Measurements from ENCODE around the gene RELL2.

The RELL2 gene

GRCh38 chr5:141680178-141680577, 43.4 kb downstream of the RELL2 start:
- no peaks in the 10 kb centered on the region for H3K79me2 ChIP-seq (ENCODE audit: control insufficient read depth, low read length)
- no peaks in the 10 kb centered on the region for H3K9me3 ChIP-seq (ENCODE audit: control insufficient read depth, insufficient read depth, low read length)
- peaks cover 15% of the 10 kb centered on the region for H3K4me1 ChIP-seq (ENCODE audit: control insufficient read depth, low read length)
- no peak overlapping the region for H3K4me3 ChIP-seq (ENCODE audit: low read length)
- no peaks in the 10 kb centered on the region for H3F3A ChIP-seq (ENCODE audit: control insufficient read depth, insufficient read depth)
- no peaks in the 10 kb centered on the region for H4K20me1 ChIP-seq (ENCODE audit: control insufficient read depth, insufficient read depth, low read depth, low read length)
- TF ChIP-seq EZH2phosphoT487 (IDR thresholded peaks at IDR 0.05; ENCODE audit: borderline replicate concordance, low read length) (no peak), CTCF (IDR thresholded peaks at IDR 0.05; ENCODE audit: low read depth, low read length, poor library complexity, severe bottlenecking) (no peak)
- no peaks in the 10 kb centered on the region for H3K36me3 ChIP-seq (ENCODE audit: control insufficient read depth, low read length)
- peaks cover 36% of the 10 kb centered on the region for H3K27me3 ChIP-seq (ENCODE audit: control insufficient read depth, low read length)
- no peak overlapping the region for H3K27ac ChIP-seq (ENCODE audit: low read depth, low read length)
- no peaks in the 10 kb centered on the region for H3K9me2 ChIP-seq (replicated peaks; ENCODE audit: control insufficient read depth, low read length)
- H3K4me2 ChIP-seq (ENCODE audit: low read length) = no peak overlapping the region

GRCh38 chr5:141680751-141681201, 44.0 kb downstream of the RELL2 start:
- Histone ChIP-seq H3K9me2 (replicated peaks; ENCODE audit: control insufficient read depth, low read length) (no peaks in the 10 kb centered on the region), H3K4me2 (ENCODE audit: low read length) (no peak overlapping the region), H3K27ac (ENCODE audit: low read depth, low read length) (no peak overlapping the region), H3K36me3 (ENCODE audit: control insufficient read depth, low read length) (no peaks in the 10 kb centered on the region), H3K9me3 (ENCODE audit: control insufficient read depth, insufficient read depth, low read length) (no peaks in the 10 kb centered on the region), H3K4me3 (ENCODE audit: low read length) (no peak overlapping the region), H3K4me1 (ENCODE audit: control insufficient read depth, low read length) (peaks cover 15% of the 10 kb centered on the region), H3F3A (ENCODE audit: control insufficient read depth, insufficient read depth) (no peaks in the 10 kb centered on the region), H4K20me1 (ENCODE audit: control insufficient read depth, insufficient read depth, low read depth, low read length) (no peaks in the 10 kb centered on the region), H3K79me2 (ENCODE audit: control insufficient read depth, low read length) (no peaks in the 10 kb centered on the region), H3K27me3 (ENCODE audit: control insufficient read depth, low read length) (peaks cover 36% of the 10 kb centered on the region)
- no peak for TF ChIP-seq EZH2phosphoT487 (IDR thresholded peaks at IDR 0.05; ENCODE audit: borderline replicate concordance, low read length)
- no peak for TF ChIP-seq CTCF (IDR thresholded peaks at IDR 0.05; ENCODE audit: low read depth, low read length, poor library complexity, severe bottlenecking)

- no peak overlapping the region for H3K27ac ChIP-seq (ENCODE audit: low read depth, low read length)
- H3F3A ChIP-seq (ENCODE audit: control insufficient read depth, insufficient read depth) = no peaks in the 10 kb centered on the region
- H3K4me3 ChIP-seq (ENCODE audit: low read length) = no peak overlapping the region
- H3K36me3 ChIP-seq (ENCODE audit: control insufficient read depth, low read length) = no peaks in the 10 kb centered on the region
- no peak for TF ChIP-seq EZH2phosphoT487 (IDR thresholded peaks at IDR 0.05; ENCODE audit: borderline replicate concordance, low read length)
- TF ChIP-seq CTCF (IDR thresholded peaks at IDR 0.05; ENCODE audit: low read depth, low read length, poor library complexity, severe bottlenecking) = no peak
- no peaks in the 10 kb centered on the region for H3K9me3 ChIP-seq (ENCODE audit: control insufficient read depth, insufficient read depth, low read length)
- peaks cover 15% of the 10 kb centered on the region for H3K4me1 ChIP-seq (ENCODE audit: control insufficient read depth, low read length)
- no peaks in the 10 kb centered on the region for H3K9me2 ChIP-seq (replicated peaks; ENCODE audit: control insufficient read depth, low read length)
- H3K27me3 ChIP-seq (ENCODE audit: control insufficient read depth, low read length) = peaks cover 34% of the 10 kb centered on the region
- H3K79me2 ChIP-seq (ENCODE audit: control insufficient read depth, low read length) = no peaks in the 10 kb centered on the region
- H3K4me2 ChIP-seq (ENCODE audit: low read length) = no peak overlapping the region
- H4K20me1 ChIP-seq (ENCODE audit: control insufficient read depth, insufficient read depth, low read depth, low read length) = no peaks in the 10 kb centered on the region
Measured at GRCh38 chr5:141681295-141681694, 44.5 kb downstream of the RELL2 start.

Data from DOHH2 (cell line).